Measurements from ENCODE around the gene TBC1D19. TPM values are rescaled to one million over a fixed set of nuclear protein-coding genes. Genes with fewer than 3 reads are reported as not detected.

The TBC1D19 gene
- total and polyA plus RNA-seq, 4 donors = 14.2 to 81.6 (median 24.3) TPM

Small RNA genes lying within 50 kb of the gene (small RNA-seq; reads per million reads assigned to genes)
- gene RF00284 (ENCODE audit: low replicate concordance) = not detected

Other genes starting within 250 kb of the TBC1D19 start
- gene CCKAR, start 93.6 kb upstream of the TBC1D19 start, total RNA-seq = 1 to 10 TPM; 1.3 to 3.5 TPM
- 1 to 10 TPM in 1 of 2 donors, under 1 TPM in 1; 0.89 to 1.0 TPM for gene CCKAR, start 93.6 kb upstream of the TBC1D19 start, polyA plus RNA-seq (ENCODE audit: insufficient read length in 2 of 2)